GM10266 (cell line): ENCODE data around the gene GCGR.

Experiments used
- DNase-seq: peaks from one replicate; pipeline ENCODE4 v3.0.0; 2012; ENCODE audit errors: extremely low spot score
- CTCF ChIP-seq: IDR thresholded peaks from 2 replicates; pipeline ENCODE4 v1.5.1; 2012; ENCODE audit warnings: mild to moderate bottlenecking, low read depth; ENCODE audit not compliant: control insufficient read depth, insufficient read depth; ENCODE audit errors: missing control alignments

The GCGR gene

GRCh38 chr17:81808778-81809555 lies 5.0 kb downstream of the GCGR start:
- peak; percentile 32 for TF ChIP-seq CTCF
- peak; percentile 43 for DNase-seq

- no peak for DNase-seq
- no peak for TF ChIP-seq CTCF
These were observed 5.6 kb downstream of the GCGR start for GRCh38 chr17:81809556-81809998.

- no peak for TF ChIP-seq CTCF
- DNase-seq: no peak
These were observed 6.5 kb downstream of the GCGR start for GRCh38 chr17:81810476-81810875.

GRCh38 chr17:81810892-81811704 lies 7.1 kb downstream of the GCGR start:
- no peak for DNase-seq
- TF ChIP-seq CTCF: no peak

- peak; percentile 28 for DNase-seq
- no peak for TF ChIP-seq CTCF
These were observed 8.0 kb downstream of the GCGR start for GRCh38 chr17:81811705-81812570.

- TF ChIP-seq CTCF: no peak
- DNase-seq: no peak
These were observed 8.8 kb downstream of the GCGR start for GRCh38 chr17:81812571-81813370.
